Astrocyte (in vitro differentiated cells and primary cell): ENCODE measurements around the gene PIR. TPM values are rescaled to one million over a fixed set of nuclear protein-coding genes. Genes with fewer than 3 reads are reported as not detected.

ENCODE experiments used
- DNase-seq: peaks from one replicate; pipeline ENCODE4 v3.0.0-alpha.2; 2010; ENCODE audit warnings: low read depth
- FAIRE-seq: peaks from 2 replicates; lab custom pipeline; 2011; peaks lifted over from hg19 to GRCh38; lab: Jason Lieb, UNC
- H2AFZ ChIP-seq: 2 replicates; pipeline ENCODE4 v1.6.0; 2012; ENCODE audit warnings: low read depth, low read length, inconsistent platforms
- H3K27ac ChIP-seq: 2 replicates; pipeline ENCODE4 v1.5.1; 2011; ENCODE audit warnings: low read depth, low read length, inconsistent platforms
- H3K27me3 ChIP-seq: 2 replicates; pipeline ENCODE4 v1.6.0; 2011; ENCODE audit warnings: low read length, inconsistent platforms; ENCODE audit not compliant: insufficient read depth
- H3K36me3 ChIP-seq: 2 replicates; pipeline ENCODE4 v1.5.1; 2011; ENCODE audit warnings: low read length, inconsistent platforms; ENCODE audit not compliant: insufficient read depth
- H3K4me1 ChIP-seq: 2 replicates; pipeline ENCODE4 v1.5.1; 2011; ENCODE audit warnings: low read length, inconsistent platforms; ENCODE audit not compliant: insufficient read depth
- H3K4me2 ChIP-seq: 2 replicates; pipeline ENCODE4 v1.6.0; 2012; ENCODE audit warnings: low read length, inconsistent platforms
- H3K4me3 ChIP-seq: 2 replicates; pipeline ENCODE4 v1.5.1; 2011; ENCODE audit warnings: low read depth, mild to moderate bottlenecking, low read length, inconsistent platforms; ENCODE audit not compliant: insufficient read depth
- H3K79me2 ChIP-seq: 2 replicates; pipeline ENCODE4 v1.6.0; 2012; ENCODE audit warnings: mild to moderate bottlenecking, low read length, inconsistent platforms; ENCODE audit not compliant: insufficient read depth
- H3K9ac ChIP-seq: 2 replicates; pipeline ENCODE4 v1.6.0; 2012; ENCODE audit warnings: mild to moderate bottlenecking, low read length, inconsistent platforms
- H3K9me3 ChIP-seq: 2 replicates; pipeline ENCODE4 v1.5.1; 2012; ENCODE audit warnings: low read depth, mild to moderate bottlenecking, low read length, inconsistent platforms; ENCODE audit not compliant: insufficient read depth
- H4K20me1 ChIP-seq: 2 replicates; pipeline ENCODE4 v1.6.0; 2012; ENCODE audit warnings: low read length, inconsistent platforms; ENCODE audit not compliant: insufficient read depth
- H3K27ac Mint-ChIP-seq: one replicate; pipeline ENCODE4 v1.8.0; 2021; ENCODE audit warnings: mild to moderate bottlenecking, mixed read lengths; ENCODE audit not compliant: unreplicated experiment
- H3K27me3 Mint-ChIP-seq: one replicate; pipeline ENCODE4 v1.8.0; 2021; ENCODE audit warnings: low read depth, mixed read lengths; ENCODE audit not compliant: unreplicated experiment
- H3K36me3 Mint-ChIP-seq: one replicate; pipeline ENCODE4 v1.8.0; 2021; ENCODE audit warnings: low read depth, mixed read lengths; ENCODE audit not compliant: unreplicated experiment
- H3K4me1 Mint-ChIP-seq: one replicate; pipeline ENCODE4 v1.8.0; 2021; ENCODE audit warnings: low read depth, mixed read lengths; ENCODE audit not compliant: unreplicated experiment
- H3K4me3 Mint-ChIP-seq: one replicate; pipeline ENCODE4 v1.8.0; 2021; ENCODE audit warnings: mild to moderate bottlenecking, moderate library complexity, mixed read lengths; ENCODE audit not compliant: unreplicated experiment
- H3K9me3 Mint-ChIP-seq: one replicate; pipeline ENCODE4 v1.8.0; 2021; ENCODE audit warnings: mild to moderate bottlenecking, mixed read lengths; ENCODE audit not compliant: unreplicated experiment
- CTCF ChIP-seq: IDR thresholded peaks from 2 replicates; pipeline ENCODE4 v1.5.1; 2011; ENCODE audit warnings: low read depth, mild to moderate bottlenecking, inconsistent platforms, low read length, moderate library complexity; ENCODE audit not compliant: insufficient read depth
- EZH2 ChIP-seq: IDR thresholded peaks from 2 replicates; pipeline ENCODE4 v1.6.1; 2012; ENCODE audit warnings: mild to moderate bottlenecking, low read length, inconsistent platforms; ENCODE audit not compliant: insufficient read depth
- total RNA-seq: library from RNA; stranded (reverse); gene quantifications from 2 replicates; pipeline ENCODE4 v1.2.1, GENCODE V29; 2021

PIR gene
- total RNA-seq, 1 donor from 2014 or later, result 5.5 TPM

- DNase-seq, result no peak
- Histone ChIP-seq H3K4me2 (no peak overlapping the region), H3K4me3 (no peak overlapping the region), H3K27ac (no peak overlapping the region), H3K9ac (no peak overlapping the region), H4K20me1 (no peaks in the 10 kb centered on the region), H3K79me2 (no peaks in the 10 kb centered on the region), H2AFZ (no peak overlapping the region), H3K27me3 (no peaks in the 10 kb centered on the region), H3K4me1 (no peaks in the 10 kb centered on the region), H3K9me3 (no peaks in the 10 kb centered on the region), H3K36me3 (no peaks in the 10 kb centered on the region)
- TF ChIP-seq EZH2, result no peak
- no peak for TF ChIP-seq CTCF
- Mint-ChIP-seq H3K4me3 (no peak overlapping the region), H3K36me3 (no peaks in the 10 kb centered on the region), H3K27me3 (no peaks in the 10 kb centered on the region), H3K9me3 (no peaks in the 10 kb centered on the region), H3K27ac (no peak overlapping the region), H3K4me1 (no peaks in the 10 kb centered on the region)
- no peak for FAIRE-seq
Measured at GRCh38 chrX:15430076-15430475, 63.1 kb downstream of the PIR start.

GRCh38 chrX:15425024-15425423 is 68.1 kb downstream of the PIR start:
- no peak for FAIRE-seq
- no peak overlapping the region for H3K4me3 ChIP-seq
- no peaks in the 10 kb centered on the region for H3K4me1 Mint-ChIP-seq

More at GRCh38 chrX:15425024-15425423, 68.1 kb downstream of the PIR start:
- H3K27me3 ChIP-seq, result no peaks in the 10 kb centered on the region
- no peak overlapping the region for H3K4me3 Mint-ChIP-seq
- no peaks in the 10 kb centered on the region for H3K36me3 ChIP-seq
- H3K9ac ChIP-seq, result no peak overlapping the region
- no peak overlapping the region for H2AFZ ChIP-seq
- no peak overlapping the region for H3K27ac ChIP-seq
- H3K4me1 ChIP-seq, result no peaks in the 10 kb centered on the region
- TF ChIP-seq EZH2 (no peak), CTCF (no peak)
- no peaks in the 10 kb centered on the region for H3K9me3 ChIP-seq
- H3K79me2 ChIP-seq, result no peaks in the 10 kb centered on the region
- no peaks in the 10 kb centered on the region for H4K20me1 ChIP-seq
- H3K9me3 Mint-ChIP-seq, result no peaks in the 10 kb centered on the region
- no peaks in the 10 kb centered on the region for H3K36me3 Mint-ChIP-seq
- no peak for DNase-seq
- no peak overlapping the region for H3K27ac Mint-ChIP-seq
- H3K4me2 ChIP-seq, result no peak overlapping the region
- no peaks in the 10 kb centered on the region for H3K27me3 Mint-ChIP-seq
